ENCODE results near the gene TNFSF8.

DNA sequence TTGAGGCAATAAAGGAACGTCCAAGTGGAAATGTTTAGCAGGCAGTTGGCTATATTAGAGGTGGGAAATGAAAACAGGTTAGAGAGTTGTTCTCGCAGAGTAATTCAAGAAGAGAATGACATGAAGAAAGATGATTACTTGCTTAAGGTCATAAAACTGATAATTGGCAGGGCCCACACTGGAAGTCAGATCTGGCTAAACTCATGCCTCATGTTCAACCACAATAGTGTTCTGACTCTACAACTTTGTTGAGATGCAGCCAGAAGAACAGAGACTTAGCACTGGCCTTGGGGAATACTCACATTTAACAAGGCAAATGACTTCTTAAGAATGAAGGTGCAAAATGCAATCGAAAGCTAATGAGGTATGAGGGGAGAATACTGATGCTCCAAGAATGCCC lies 27.2 kb upstream of the TNFSF8 start:
- TF ChIP-seq, protein P1, sequence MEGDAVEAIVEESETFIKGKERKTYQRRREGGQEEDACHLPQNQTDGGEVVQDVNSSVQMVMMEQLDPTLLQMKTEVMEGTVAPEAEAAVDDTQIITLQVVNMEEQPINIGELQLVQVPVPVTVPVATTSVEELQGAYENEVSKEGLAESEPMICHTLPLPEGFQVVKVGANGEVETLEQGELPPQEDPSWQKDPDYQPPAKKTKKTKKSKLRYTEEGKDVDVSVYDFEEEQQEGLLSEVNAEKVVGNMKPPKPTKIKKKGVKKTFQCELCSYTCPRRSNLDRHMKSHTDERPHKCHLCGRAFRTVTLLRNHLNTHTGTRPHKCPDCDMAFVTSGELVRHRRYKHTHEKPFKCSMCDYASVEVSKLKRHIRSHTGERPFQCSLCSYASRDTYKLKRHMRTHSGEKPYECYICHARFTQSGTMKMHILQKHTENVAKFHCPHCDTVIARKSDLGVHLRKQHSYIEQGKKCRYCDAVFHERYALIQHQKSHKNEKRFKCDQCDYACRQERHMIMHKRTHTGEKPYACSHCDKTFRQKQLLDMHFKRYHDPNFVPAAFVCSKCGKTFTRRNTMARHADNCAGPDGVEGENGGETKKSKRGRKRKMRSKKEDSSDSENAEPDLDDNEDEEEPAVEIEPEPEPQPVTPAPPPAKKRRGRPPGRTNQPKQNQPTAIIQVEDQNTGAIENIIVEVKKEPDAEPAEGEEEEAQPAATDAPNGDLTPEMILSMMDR (IDR thresholded peaks at IDR 0.05): no peak
- TF ChIP-seq POLR2A (IDR thresholded peaks at IDR 0.05) (no peak), EP300 (IDR thresholded peaks at IDR 0.05) (no peak)
